Measurements from ENCODE around the gene ZGRF1. TPM values are rescaled to one million over a fixed set of nuclear protein-coding genes. Genes with fewer than 3 reads are reported as not detected.

The ZGRF1 gene
- total and polyA plus RNA-seq, 9 of the 15 experiments (the other 6 are each of a cell fraction or from before 2014, with no cell fraction given) = 8.8 to 35.2 (median 22.0) TPM

- H3K4me2 ChIP-seq (ENCODE audit: insufficient read depth, low read length) = no peak overlapping the region
- no peaks in the 10 kb centered on the region for H3K79me2 ChIP-seq (ENCODE audit: control insufficient read depth, insufficient read depth, low read length)
- intact Hi-C loops (cut with micrococcal nuclease) (no loop called here), in situ Hi-C loops (cut with MboI) (no loop called here)
- H3K4me1 ChIP-seq (replicated peaks in 1 of 2; ENCODE audit: control insufficient read depth in 2 of 2, insufficient read depth in 2 of 2, low read length in 2 of 2) = no peaks in the 10 kb centered on the region
- CTCF ChIA-PET (ENCODE audit: low intra/inter-chr PET ratio) = no interaction called here
- POLR2A ChIA-PET = interaction anchor here (1.1 kb wide), 1 partner anchor 10 kb away, joined by 4 read pairs; no protein-coding TSS in a partner anchor
- TF ChIP-seq CGGBP1 (CRISPR knock-in tag; IDR thresholded peaks at IDR 0.05) (no peak), POLR2B (IDR thresholded peaks at IDR 0.05; ENCODE audit: low read depth, partially characterized antibody) (no peak), CHCHD3 (CRISPR knock-in tag; IDR thresholded peaks at IDR 0.05) (no peak), ZNF583 (CRISPR knock-in tag; IDR thresholded peaks at IDR 0.05) (no peak), PML (IDR thresholded peaks at IDR 0.05; ENCODE audit: low read length) (no peak), PURB (CRISPR knock-in tag; IDR thresholded peaks at IDR 0.05; ENCODE audit: low read depth) (no peak), BCLAF1 (IDR thresholded peaks at IDR 0.05; ENCODE audit: borderline replicate concordance in 1 of 2, control insufficient read depth in 1 of 2, low read depth in 2 of 2, low read length in 1 of 2) (no peak), ZNF655 (CRISPR knock-in tag; IDR thresholded peaks at IDR 0.05) (no peak), HDAC3 (IDR thresholded peaks at IDR 0.05; ENCODE audit: borderline replicate concordance, partially characterized antibody) (no peak), ZBED1 (IDR thresholded peaks at IDR 0.05) (no peak), ZNF146 (CRISPR knock-in tag; IDR thresholded peaks at IDR 0.05; ENCODE audit: unreplicated experiment) (no peak), MAX (CRISPR knock-in tag; IDR thresholded peaks at IDR 0.05) (no peak), CHD2 (IDR thresholded peaks at IDR 0.05; ENCODE audit: low read depth, low read length) (no peak), ZNF384 (IDR thresholded peaks at IDR 0.05; ENCODE audit: low read depth, low read length) (no peak)
- no TSS peak for BruUV-seq (replicated peaks)
- H3K4me3 ChIP-seq = no peak overlapping the region
- ATAC-seq = no peak
- H2AFZ ChIP-seq (ENCODE audit: low read depth, low read length) = no peak overlapping the region
- H3K36me3 ChIP-seq (ENCODE audit: control insufficient read depth, insufficient read depth, low read length) = peaks cover 76% of the 10 kb centered on the region
- H3K27ac ChIP-seq (ENCODE audit: extremely low read depth, low read depth, low read length) = no peak overlapping the region
- H3K9me1 ChIP-seq (ENCODE audit: control insufficient read depth, insufficient read depth, low read length) = no peaks in the 10 kb centered on the region
- no peaks in the 10 kb centered on the region for H3K27me3 ChIP-seq (ENCODE audit: control insufficient read depth in 2 of 2, insufficient read depth in 2 of 2, low read length in 2 of 2)
- no peak overlapping the region for H3K9ac ChIP-seq (ENCODE audit: insufficient read depth in 1 of 2, low read depth in 2 of 2, low read length in 2 of 2)
- H3K9me3 ChIP-seq (replicated peaks; ENCODE audit: control insufficient read depth, insufficient read depth, low read depth, low read length) = no peaks in the 10 kb centered on the region
- no peak for DNase-seq (ENCODE audit: extremely low read depth in 1 of 4, low spot score in 3 of 4)
- H4K20me1 ChIP-seq (replicated peaks; ENCODE audit: control insufficient read depth, insufficient read depth, low read length) = no peaks in the 10 kb centered on the region
- no peak for FAIRE-seq
These were observed 14.9 kb upstream of the ZGRF1 start for GRCh38 chr4:112651641-112652040.
